ENCODE data around the gene PIH1D1. TPM values are rescaled to one million over a fixed set of nuclear protein-coding genes. Genes with fewer than 3 reads are reported as not detected.

The PIH1D1 gene
- total and polyA plus RNA-seq, 8 donors = 58.9 to 193 (median 87.5) TPM

GRCh38 chr19:49435670-49436069 is 15.9 kb downstream of the PIH1D1 start:
- WGBS, 5 donors = 80 to 84% (median 82%) methylated on average over 10 of the region's 10 CpGs
- H3K27ac ChIP-seq = no peak overlapping the region
- peaks cover 27 to 100% (median 98%) of the 10 kb centered on the region in 3 donors for H3K27me3 ChIP-seq

GRCh38 chr19:49434907-49435583 is 16.6 kb downstream of the PIH1D1 start:
- Histone ChIP-seq H3K36me3 (no peaks in the 10 kb centered on the region), H3K4me3 (no peak overlapping the region), H3K9me3 (no peaks in the 10 kb centered on the region), H3K27me3 (peaks cover 30 to 100% (median 98%) of the 10 kb centered on the region in 3 donors), H3K27ac (no peak overlapping the region), H3K4me1 (peaks cover 0 to 18% (median 10%) of the 10 kb centered on the region in 4 donors)
- intact Hi-C loops (cut with DNase I; ENCODE audit: low total_unique reads) = loop anchor here (5.0 kb wide), 1 partner anchor 38 kb away; no protein-coding TSS in a partner anchor
- 84 to 88% (median 85%) methylated on average over 18 of the region's 18 CpGs for WGBS, 5 donors
- DNase-seq = no peak
- no peak for TF ChIP-seq POLR2A (IDR thresholded peaks at IDR 0.05)
- TF ChIP-seq POLR2AphosphoS5 (IDR thresholded peaks at IDR 0.05) = no peak
- TF ChIP-seq EP300 (IDR thresholded peaks at IDR 0.05) = no peak
- TF ChIP-seq CTCF (IDR thresholded peaks at IDR 0.05) = no peak

More at GRCh38 chr19:49435670-49436069, 15.9 kb downstream of the PIH1D1 start:
- TF ChIP-seq EP300 (IDR thresholded peaks at IDR 0.05) (no peak), CTCF (IDR thresholded peaks at IDR 0.05) (no peak), POLR2AphosphoS5 (IDR thresholded peaks at IDR 0.05) (no peak), POLR2A (IDR thresholded peaks at IDR 0.05) (no peak)
- no peak for DNase-seq
- H3K4me1 ChIP-seq = peaks cover 0 to 18% (median 10%) of the 10 kb centered on the region in 4 donors
- intact Hi-C loops (cut with DNase I; ENCODE audit: low total_unique reads) = no loop called here
- H3K4me3 ChIP-seq = no peak overlapping the region
- H3K36me3 ChIP-seq = no peaks in the 10 kb centered on the region
- no peaks in the 10 kb centered on the region for H3K9me3 ChIP-seq

GRCh38 chr19:49433240-49433901 is 18.2 kb downstream of the PIH1D1 start:
- intact Hi-C loops (cut with DNase I; ENCODE audit: low total_unique reads) = loop anchor here (5.0 kb wide), 1 partner anchor 36 kb away; no protein-coding TSS in a partner anchor

More at GRCh38 chr19:49433240-49433901, 18.2 kb downstream of the PIH1D1 start:
- 17 to 24% (median 21%) methylated on average over 14 to 31 of the region's 31 CpGs for WGBS, 5 donors
- no peak overlapping the region for H3K4me3 ChIP-seq
- H3K27me3 ChIP-seq = peaks cover 33 to 100% (median 99%) of the 10 kb centered on the region in 3 donors
- DNase-seq = no peak
- H3K4me1 ChIP-seq = peaks cover 3 to 22% (median 15%) of the 10 kb centered on the region in 4 donors
- H3K27ac ChIP-seq = no peak overlapping the region
- no peaks in the 10 kb centered on the region for H3K36me3 ChIP-seq
- no peaks in the 10 kb centered on the region for H3K9me3 ChIP-seq
- TF ChIP-seq EP300 (IDR thresholded peaks at IDR 0.05) = no peak
- no peak for TF ChIP-seq POLR2AphosphoS5 (IDR thresholded peaks at IDR 0.05)
- TF ChIP-seq POLR2A (IDR thresholded peaks at IDR 0.05) = no peak
- TF ChIP-seq CTCF (IDR thresholded peaks at IDR 0.05) = no peak
